Activated CD8-positive, alpha-beta T cell treated with anti-CD3 and anti-CD28 coated beads for 36 hours (primary cell): ENCODE measurements around the gene IAH1. TPM values are rescaled to one million over a fixed set of nuclear protein-coding genes. Genes with fewer than 3 reads are reported as not detected.

Source experiments
- ATAC-seq: fragments of 200-7000 bp; cut with Tn5 transposase; one replicate; pipeline ENCODE4 v1.10.0; 2021; ENCODE audit warnings: mild to moderate bottlenecking, moderate library complexity
- CTCF ChIA-PET: fragments of 350-600 bp; sonication (Branson Sonifier 250); formaldehyde crosslinking; loops from one replicate; lab custom pipeline; 2021; ENCODE audit warnings: antibody characterized with exemption; lab: Charles Lee
- POLR2A ChIA-PET: fragments of 350-600 bp; sonication (Branson Sonifier 250); formaldehyde crosslinking; loops from one replicate; lab custom pipeline; 2021; ENCODE audit warnings: antibody characterized with exemption; lab: Charles Lee
- DNase-seq: peaks from one replicate; pipeline ENCODE4 v3.0.0-alpha.2; 2020
- H3K27ac Mint-ChIP-seq: one replicate; pipeline ENCODE4 v1.8.0; 2021; ENCODE audit warnings: mild to moderate bottlenecking, mixed read lengths
- H3K27me3 Mint-ChIP-seq: one replicate; pipeline ENCODE4 v1.8.0; 2021; ENCODE audit warnings: mixed read lengths
- H3K36me3 Mint-ChIP-seq: one replicate; pipeline ENCODE4 v1.8.0; 2021; ENCODE audit warnings: low read depth, mixed read lengths
- H3K4me1 Mint-ChIP-seq: one replicate; pipeline ENCODE4 v1.8.0; 2021; ENCODE audit warnings: low read depth, mixed read lengths
- H3K4me3 Mint-ChIP-seq: one replicate; pipeline ENCODE4 v1.8.0; 2021; ENCODE audit warnings: mild to moderate bottlenecking, moderate library complexity, mixed read lengths
- H3K9me3 Mint-ChIP-seq: one replicate; pipeline ENCODE4 v1.8.0; 2021; ENCODE audit warnings: mixed read lengths
- intact Hi-C: fragments of 100-400 bp; cut with micrococcal nuclease; formaldehyde crosslinking; loops from one replicate; pipeline ENCODE4 v1.10.0; 2022
- total RNA-seq, 2 experiments: library from RNA; stranded (reverse); gene quantifications; one replicate each; pipeline ENCODE4 v1.2.3, GENCODE V29; 2021
- TF ChIP-seq, protein P1 (sequence below): fragments of 200-600 bp; IDR thresholded peaks from one replicate; pipeline ENCODE4 v1.8.0; 2022; ENCODE audit warnings: antibody characterized with exemption, mild to moderate bottlenecking

Gene IAH1
- total RNA-seq, 2 experiments from 2014 or later, result 64.9 to 67.3 TPM

DNA sequence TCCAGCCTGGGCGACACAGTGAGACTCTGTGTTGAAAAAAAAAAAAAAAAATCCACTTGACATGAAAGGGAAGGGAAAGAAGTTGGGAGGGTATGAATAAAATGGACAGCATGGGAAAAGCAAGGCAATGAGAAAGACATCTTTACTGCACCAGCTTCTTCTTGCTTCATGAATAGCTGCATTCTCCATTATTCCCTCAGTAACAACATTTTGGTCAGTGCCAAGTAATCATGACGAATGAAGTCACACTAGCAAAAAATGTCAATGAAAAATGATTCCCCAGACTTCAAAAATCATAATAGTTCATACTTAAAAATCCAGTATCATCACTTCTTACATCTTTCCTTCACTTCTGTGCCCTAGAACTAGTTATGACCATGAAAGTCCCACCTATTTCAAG is 50.9 kb downstream of the IAH1 start:
- TF ChIP-seq, protein P1, sequence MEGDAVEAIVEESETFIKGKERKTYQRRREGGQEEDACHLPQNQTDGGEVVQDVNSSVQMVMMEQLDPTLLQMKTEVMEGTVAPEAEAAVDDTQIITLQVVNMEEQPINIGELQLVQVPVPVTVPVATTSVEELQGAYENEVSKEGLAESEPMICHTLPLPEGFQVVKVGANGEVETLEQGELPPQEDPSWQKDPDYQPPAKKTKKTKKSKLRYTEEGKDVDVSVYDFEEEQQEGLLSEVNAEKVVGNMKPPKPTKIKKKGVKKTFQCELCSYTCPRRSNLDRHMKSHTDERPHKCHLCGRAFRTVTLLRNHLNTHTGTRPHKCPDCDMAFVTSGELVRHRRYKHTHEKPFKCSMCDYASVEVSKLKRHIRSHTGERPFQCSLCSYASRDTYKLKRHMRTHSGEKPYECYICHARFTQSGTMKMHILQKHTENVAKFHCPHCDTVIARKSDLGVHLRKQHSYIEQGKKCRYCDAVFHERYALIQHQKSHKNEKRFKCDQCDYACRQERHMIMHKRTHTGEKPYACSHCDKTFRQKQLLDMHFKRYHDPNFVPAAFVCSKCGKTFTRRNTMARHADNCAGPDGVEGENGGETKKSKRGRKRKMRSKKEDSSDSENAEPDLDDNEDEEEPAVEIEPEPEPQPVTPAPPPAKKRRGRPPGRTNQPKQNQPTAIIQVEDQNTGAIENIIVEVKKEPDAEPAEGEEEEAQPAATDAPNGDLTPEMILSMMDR, result no peak
- Mint-ChIP-seq H3K27me3 (no peaks in the 10 kb centered on the region), H3K9me3 (no peaks in the 10 kb centered on the region), H3K4me3 (no peak overlapping the region), H3K4me1 (no peaks in the 10 kb centered on the region), H3K36me3 (peaks cover 43% of the 10 kb centered on the region), H3K27ac (no peak overlapping the region)
- CTCF ChIA-PET, result interaction anchor here (1.4 kb wide), 1 partner anchor 11 kb away, joined by 4 read pairs; no protein-coding TSS in a partner anchor
- no peak for DNase-seq
- POLR2A ChIA-PET, result no interaction called here
- intact Hi-C loops, result no loop called here
- no peak for ATAC-seq

DNA sequence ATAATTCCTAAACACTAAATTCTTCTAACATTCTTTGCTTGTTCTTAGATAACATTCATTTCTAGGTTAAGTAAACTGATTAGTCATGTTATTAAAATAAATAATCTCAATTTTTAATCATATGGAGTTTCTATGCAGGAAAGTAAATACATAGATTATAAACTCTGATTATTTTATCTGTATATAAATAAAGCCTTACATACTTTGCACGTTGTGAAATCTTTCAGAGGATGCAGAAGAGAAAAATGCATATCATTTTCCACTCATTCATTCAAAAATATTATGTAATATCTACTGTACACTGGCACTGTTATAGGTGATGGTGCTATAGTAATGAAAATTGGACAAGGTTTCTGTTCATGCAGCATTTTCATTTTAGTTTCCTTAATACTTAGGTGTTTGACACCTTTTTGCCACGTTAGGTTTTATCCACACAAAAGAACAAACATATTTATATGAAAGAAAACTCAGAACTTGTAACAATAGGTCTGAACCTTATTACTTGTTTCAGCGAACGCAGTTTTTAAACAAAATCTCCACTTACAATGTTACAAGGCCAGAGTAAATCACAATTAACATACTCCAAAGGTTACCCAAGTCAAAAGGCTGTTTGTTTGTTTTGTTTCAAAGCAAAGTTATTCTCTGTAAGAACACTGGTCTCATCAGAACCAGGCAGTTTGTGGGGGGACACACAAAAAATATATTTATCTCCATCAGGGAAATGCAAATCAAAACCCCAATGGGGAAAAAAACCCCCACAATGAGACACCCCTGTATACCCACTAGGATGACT is 53.8 kb downstream of the IAH1 start:
- no peaks in the 10 kb centered on the region for H3K4me1 Mint-ChIP-seq
- ChIA-PET POLR2A (no interaction called here), CTCF (no interaction called here)
- no peaks in the 10 kb centered on the region for H3K27me3 Mint-ChIP-seq
- intact Hi-C loops, result no loop called here
- ATAC-seq (no peak), DNase-seq (no peak)
- H3K4me3 Mint-ChIP-seq, result no peak overlapping the region
- H3K27ac Mint-ChIP-seq, result no peak overlapping the region
- TF ChIP-seq, protein P1, result no peak
- H3K9me3 Mint-ChIP-seq, result no peaks in the 10 kb centered on the region
- H3K36me3 Mint-ChIP-seq, result peaks cover 32% of the 10 kb centered on the region

DNA sequence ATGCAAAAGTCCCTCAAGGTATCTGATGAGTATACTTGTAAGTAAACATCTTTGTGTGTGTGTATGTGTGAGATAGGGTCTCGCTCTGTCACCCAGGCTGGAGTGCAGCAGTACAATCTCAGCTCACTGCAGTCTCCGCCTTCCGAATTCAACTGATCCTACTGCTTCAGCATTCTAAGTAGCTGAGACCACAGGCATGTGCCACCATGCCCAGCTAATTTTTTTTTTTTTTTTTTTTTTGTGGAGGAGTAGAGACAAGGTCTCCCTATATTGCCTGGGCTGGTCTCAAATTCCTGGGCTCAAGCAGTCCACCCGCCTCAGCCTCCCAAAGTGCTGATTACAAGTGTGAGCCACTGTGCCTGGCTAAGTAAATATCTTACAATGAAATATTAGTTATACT is 58.1 kb downstream of the IAH1 start:
- no peak overlapping the region for H3K4me3 Mint-ChIP-seq
- ATAC-seq, result no peak
- POLR2A ChIA-PET, result interaction anchor here (0.6 kb wide), 2 partner anchors 120 to 828 kb away, joined by 3 read pairs; no protein-coding TSS in a partner anchor

DNA sequence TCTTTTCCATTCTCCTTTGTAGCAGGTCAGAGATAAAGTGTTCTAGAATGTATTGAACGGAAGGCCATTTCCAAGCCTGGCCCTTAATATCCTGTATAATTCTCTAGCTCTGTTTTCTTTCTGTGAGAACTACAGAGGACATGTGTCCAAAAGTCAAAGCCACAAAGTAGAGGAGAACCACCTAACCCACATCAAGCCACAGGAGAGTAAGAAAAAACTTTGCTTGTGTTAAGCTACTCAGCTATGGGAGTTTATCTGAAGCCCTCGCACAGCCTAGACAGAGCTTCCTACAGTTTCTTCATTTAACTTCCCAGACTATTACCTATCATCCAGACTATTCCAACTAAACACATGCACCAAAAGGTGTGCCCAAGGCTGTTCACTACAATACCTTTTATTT is 59.3 kb downstream of the IAH1 start:
- ATAC-seq (no peak), DNase-seq (no peak)
- no peak overlapping the region for H3K27ac Mint-ChIP-seq
- no peaks in the 10 kb centered on the region for H3K9me3 Mint-ChIP-seq
- peaks cover 20% of the 10 kb centered on the region for H3K36me3 Mint-ChIP-seq
- TF ChIP-seq, protein P1, result no peak
- POLR2A ChIA-PET, result interaction anchor here (0.9 to 1.0 kb wide), 2 partner anchors 9 to 22 kb away, joined by 3 read pairs; partner anchors contain the start of gene ADAM17
- peaks cover 21% of the 10 kb centered on the region for H3K4me1 Mint-ChIP-seq
- CTCF ChIA-PET, result interaction anchor here (0.7 to 1.3 kb wide), 2 partner anchors 16 to 60 kb away, joined by 3 read pairs; no protein-coding TSS in a partner anchor
- H3K4me3 Mint-ChIP-seq, result no peak overlapping the region
- intact Hi-C loops, result no loop called here
- H3K27me3 Mint-ChIP-seq, result no peaks in the 10 kb centered on the region

More for the DNA sequence above, 58.1 kb downstream of the IAH1 start:
- CTCF ChIA-PET, result no interaction called here
- no peak overlapping the region for H3K27ac Mint-ChIP-seq
- no peaks in the 10 kb centered on the region for H3K9me3 Mint-ChIP-seq
- TF ChIP-seq, protein P1, result no peak
- no peaks in the 10 kb centered on the region for H3K27me3 Mint-ChIP-seq
- H3K36me3 Mint-ChIP-seq, result peaks cover 27% of the 10 kb centered on the region
- H3K4me1 Mint-ChIP-seq, result peaks cover 15% of the 10 kb centered on the region
- no peak for DNase-seq
- intact Hi-C loops, result no loop called here

DNA sequence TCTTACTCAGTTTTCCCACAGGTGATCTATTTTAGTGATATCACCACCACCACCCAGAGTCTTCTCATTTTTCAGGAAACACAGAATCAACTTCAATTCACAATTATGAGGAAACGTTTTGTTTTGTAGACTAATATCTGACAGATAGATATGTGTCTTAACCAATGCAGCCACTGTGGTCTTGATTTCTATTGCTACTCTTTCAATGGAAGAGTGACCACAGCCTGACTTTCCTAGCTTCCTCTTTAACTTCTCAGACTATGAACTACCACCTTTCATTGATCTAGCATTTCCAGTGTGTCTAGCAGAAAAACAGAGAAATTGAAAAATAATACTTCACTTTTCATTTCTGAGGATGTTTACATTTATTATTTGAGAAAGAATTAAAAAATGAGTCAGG is 60.8 kb downstream of the IAH1 start:
- no peak for ATAC-seq
- TF ChIP-seq, protein P1, result no peak
- no peaks in the 10 kb centered on the region for H3K27me3 Mint-ChIP-seq
- peaks cover 15% of the 10 kb centered on the region for H3K36me3 Mint-ChIP-seq
- H3K4me1 Mint-ChIP-seq, result peaks cover 27% of the 10 kb centered on the region
- H3K27ac Mint-ChIP-seq, result no peak overlapping the region
- no peak for DNase-seq
- H3K9me3 Mint-ChIP-seq, result no peaks in the 10 kb centered on the region
- no peak overlapping the region for H3K4me3 Mint-ChIP-seq
- CTCF ChIA-PET, result interaction anchor here (0.9 to 2.0 kb wide), 2 partner anchors 17 to 279 kb away, joined by 3 to 6 read pairs; no protein-coding TSS in a partner anchor
- intact Hi-C loops, result no loop called here
- POLR2A ChIA-PET, result no interaction called here
